NCI-H2081 treated with DMSO at 0.1 percent for 48 hours (cell line): ENCODE measurements around the gene TFDP1.
A peak's percentile ranks its signal among the peaks of the same experiment; 100 is the strongest.
"Not testable (repeated sequence)": the region's sequence is repeated elsewhere in the genome, so short reads cannot be mapped to it uniquely, and the experiment has no call there.

ENCODE experiments used
- DNase-seq: peaks from one replicate; lab custom pipeline; 2025; lab: John Stamatoyannopoulos, UW

Gene TFDP1

DNA sequence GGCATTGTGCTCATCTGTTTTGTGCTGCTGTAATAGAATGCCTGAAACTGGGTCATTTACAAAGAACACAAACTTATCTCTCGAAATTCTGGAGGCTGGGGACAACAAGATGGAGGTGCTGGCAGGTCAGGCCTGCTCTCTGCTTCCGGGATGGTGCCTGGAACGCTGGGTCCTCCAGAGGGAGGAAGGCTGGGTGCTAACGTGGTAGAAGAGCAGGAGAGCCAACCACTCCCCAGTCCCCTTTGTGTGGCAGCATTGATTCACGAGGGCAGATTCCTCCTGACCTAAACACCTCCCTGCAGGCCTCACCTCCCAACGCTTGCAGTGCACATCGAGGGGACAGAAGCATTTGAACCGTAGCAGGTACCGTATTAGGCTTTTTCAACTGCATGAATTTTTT is 34.1 kb upstream of the TFDP1 start:
- DNase-seq, result no peak

- no peak for DNase-seq
Measured at GRCh38 chr13:113551081-113552000, 33.2 kb upstream of the TFDP1 start.

DNA sequence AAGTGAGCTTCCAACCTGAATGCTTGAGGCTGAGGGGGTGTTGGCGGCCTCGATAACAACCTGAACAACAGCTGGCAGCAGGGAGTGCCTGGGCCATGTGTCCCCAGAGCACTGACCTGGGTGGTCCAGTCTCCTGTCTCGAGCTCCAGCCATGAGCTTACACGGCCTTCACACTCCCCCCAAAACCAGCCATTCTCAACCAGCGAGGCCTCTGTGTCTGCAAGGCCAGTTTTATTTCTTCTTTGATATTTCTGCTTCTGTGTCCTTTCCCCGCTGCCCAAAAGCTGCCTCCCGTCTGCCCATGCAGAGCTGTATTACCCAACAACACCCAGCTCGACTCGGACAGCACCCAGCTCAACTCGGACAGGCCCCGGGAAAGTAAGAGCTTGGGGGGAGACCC is 32.5 kb upstream of the TFDP1 start:
- no peak for DNase-seq

GRCh38 chr13:113552786-113553434 is 31.6 kb upstream of the TFDP1 start:
- no peak for DNase-seq

- no peak for DNase-seq
Measured at GRCh38 chr13:113553511-113554332, 30.8 kb upstream of the TFDP1 start.

GRCh38 chr13:113554333-113554700 is 30.2 kb upstream of the TFDP1 start:
- DNase-seq, result no peak

GRCh38 chr13:113555141-113555540 is 29.4 kb upstream of the TFDP1 start:
- no peak for DNase-seq

DNA sequence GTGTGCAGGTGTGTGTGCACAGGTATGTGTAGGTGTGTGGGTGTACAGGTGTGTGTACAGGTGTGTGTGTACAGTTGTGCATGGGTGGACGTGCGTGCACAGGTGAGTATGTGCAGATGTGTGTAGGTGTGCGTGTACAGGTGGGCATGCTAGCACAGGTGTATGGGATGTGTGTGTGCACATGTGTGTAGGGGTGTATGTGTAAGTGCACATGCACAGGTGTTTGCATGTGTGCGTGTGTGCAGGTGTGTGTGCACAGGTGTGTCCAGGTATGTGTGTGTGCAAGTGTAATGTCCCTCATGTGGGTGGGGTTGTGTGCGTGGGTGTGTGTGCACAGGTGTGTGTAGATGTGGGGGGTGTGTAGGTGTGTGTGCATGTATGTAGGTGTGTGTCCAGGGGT is 27.5 kb upstream of the TFDP1 start:
- DNase-seq, result no peak

GRCh38 chr13:113558461-113558860 is 26.1 kb upstream of the TFDP1 start:
- DNase-seq, result no peak

GRCh38 chr13:113559061-113559460 is 25.5 kb upstream of the TFDP1 start:
- DNase-seq, result no peak

- no peak for DNase-seq
Measured at GRCh38 chr13:113559901-113560644, 24.5 kb upstream of the TFDP1 start.

DNA sequence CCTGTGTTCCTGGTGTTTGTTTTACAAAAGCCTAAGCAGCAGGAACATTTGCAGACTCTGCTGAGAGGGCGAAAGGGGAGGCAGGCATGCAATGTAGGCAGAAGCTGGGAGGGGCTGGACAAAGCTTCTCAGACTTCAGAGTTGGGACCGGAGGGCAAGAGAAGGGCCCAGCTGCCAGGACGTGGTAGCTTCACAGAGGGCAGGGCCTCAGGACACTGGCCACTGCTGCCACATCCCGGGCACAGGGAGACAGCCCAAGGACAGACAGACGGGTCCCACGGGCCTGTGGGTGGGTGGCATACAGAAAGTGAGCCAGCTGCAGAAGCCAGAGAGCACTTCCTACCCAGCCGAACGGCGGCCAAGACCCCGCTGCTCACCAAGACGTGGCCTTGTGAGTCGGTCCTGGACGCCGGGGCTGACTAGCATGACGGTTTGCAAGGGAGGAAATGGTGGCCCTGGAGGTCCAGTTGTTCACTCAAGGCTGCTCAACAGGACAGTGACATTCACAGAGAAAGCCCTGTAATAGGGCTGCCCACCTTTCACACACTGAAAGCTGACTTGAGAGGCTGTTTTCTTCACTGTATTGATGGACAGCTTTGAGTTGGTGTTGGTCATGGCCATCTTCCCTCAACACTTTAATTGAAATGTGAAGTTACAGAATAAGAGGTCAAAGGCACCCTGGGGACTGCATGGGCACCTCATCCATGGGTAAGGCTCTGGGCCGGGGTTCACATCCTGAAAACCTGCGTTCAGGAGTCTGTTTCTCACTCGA is 23.7 kb upstream of the TFDP1 start:
- no peak for DNase-seq

GRCh38 chr13:113561417-113562084 is 23.0 kb upstream of the TFDP1 start:
- no peak for DNase-seq

GRCh38 chr13:113562085-113562749 is 22.3 kb upstream of the TFDP1 start:
- DNase-seq, result peak; percentile 7

DNA sequence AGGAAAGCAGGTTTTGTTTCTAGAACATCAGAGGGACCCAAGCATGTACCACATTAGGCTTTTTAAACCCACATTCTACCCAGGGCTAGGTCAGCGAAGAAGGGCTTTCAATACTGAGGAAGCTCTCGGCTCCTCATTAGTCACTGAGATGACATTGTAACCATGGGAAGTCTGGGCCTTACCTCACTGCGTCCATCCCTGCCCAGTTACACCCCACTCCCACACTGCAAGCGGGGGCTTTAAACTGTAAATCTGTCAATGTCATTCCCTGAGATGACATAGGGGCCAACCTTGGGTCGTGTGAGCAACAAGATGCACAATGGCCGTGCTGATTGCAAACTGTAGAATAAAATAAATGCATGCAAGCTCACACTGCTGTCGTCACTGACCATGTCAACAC is 21.7 kb upstream of the TFDP1 start:
- no peak for DNase-seq

DNA sequence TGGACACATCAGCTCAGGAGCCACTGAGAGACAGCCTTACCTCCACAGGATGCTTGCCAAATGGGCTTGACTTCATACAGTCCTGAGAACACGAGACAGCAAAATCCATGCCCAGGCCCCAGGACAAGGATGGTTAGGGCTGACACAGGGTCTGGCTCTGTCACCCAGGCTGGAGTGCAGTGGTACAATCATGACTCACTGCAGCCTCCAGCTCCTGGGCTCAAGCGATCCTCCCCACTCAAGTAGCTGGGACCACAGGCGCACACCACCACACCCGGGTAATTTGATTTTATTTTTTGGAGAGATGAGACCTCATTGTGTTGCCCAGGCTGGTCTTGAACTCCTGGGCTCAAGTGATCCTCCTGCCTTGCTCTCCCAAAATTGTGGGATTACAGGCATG is 21.0 kb upstream of the TFDP1 start:
- DNase-seq, result not testable (repeated sequence)

GRCh38 chr13:113564331-113565023 is 20.1 kb upstream of the TFDP1 start:
- DNase-seq, result no peak

DNA sequence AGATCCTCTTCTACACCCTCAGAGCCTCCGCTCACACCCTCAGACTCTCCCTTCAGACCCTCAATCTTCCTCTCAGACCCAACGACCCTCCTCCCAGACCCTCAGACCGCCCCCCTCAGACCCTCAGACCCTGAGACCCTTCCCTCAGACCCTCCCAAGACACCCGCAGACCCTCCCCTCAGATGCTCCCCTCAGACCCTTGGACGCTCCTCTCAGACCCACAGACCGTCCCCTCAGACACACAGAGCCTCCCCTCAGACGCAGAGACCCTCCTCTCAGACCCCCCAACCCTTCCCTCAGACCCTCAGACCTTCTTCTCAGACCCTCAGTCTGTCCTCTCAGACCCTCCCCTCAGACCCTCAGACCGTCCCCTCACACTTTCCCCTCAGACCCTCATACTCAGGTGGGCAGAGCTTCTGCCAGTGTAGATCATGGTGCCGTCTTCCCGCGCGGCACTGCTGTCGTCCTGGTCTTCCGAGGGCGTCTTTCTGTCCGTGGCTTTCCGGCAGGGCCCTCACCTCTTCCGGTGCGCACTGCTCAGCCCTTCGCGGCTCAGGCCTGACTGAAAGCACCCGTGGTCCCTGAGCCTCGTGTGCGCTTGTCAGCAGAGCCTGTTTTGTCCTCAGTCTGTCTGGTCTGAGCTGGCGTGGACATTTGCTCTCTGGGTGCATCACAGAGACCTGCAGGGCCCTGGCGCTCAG is 18.9 kb upstream of the TFDP1 start:
- no peak for DNase-seq

DNA sequence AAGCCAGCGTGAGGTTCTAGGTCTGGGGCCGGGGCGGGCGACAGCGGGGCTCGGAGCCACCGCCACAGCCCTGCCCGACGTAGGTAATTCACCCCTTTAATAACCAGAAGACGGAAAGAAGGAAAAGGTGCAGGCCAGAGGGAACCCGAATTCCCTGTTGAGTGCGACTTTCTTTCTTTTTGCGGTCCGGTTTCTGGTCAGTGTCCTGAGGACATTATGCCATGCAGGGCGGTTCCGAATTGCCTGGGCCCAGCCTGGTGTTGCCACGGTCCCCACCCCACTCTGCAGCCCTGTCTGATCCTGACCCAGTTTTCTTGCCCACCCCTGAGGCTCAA is 18.4 kb upstream of the TFDP1 start:
- DNase-seq, result no peak
